Measurements from ENCODE around the gene NMNAT2. TPM values are rescaled to one million over a fixed set of nuclear protein-coding genes. Genes with fewer than 3 reads are reported as not detected.

NMNAT2 gene
- total and polyA plus RNA-seq, 2 of the 4 experiments (the other 2 are of a cell fraction), result 0.36 to 2.4 TPM

- H3K4me2 ChIP-seq (ENCODE audit: low read depth, low read length), result no peak overlapping the region
- POLR2A ChIA-PET (ENCODE audit: unreplicated experiment), result no interaction called here
- no peak overlapping the region for H3K14ac ChIP-seq (replicated peaks; ENCODE audit: low read depth, low read length)
- H2AFZ ChIP-seq (replicated peaks; ENCODE audit: low read length, poor library complexity), result no peak overlapping the region
- no peak overlapping the region for H2BK20ac ChIP-seq (ENCODE audit: low read depth, low read length)
- no peaks in the 10 kb centered on the region for H3K36me3 ChIP-seq (ENCODE audit: control insufficient read depth, insufficient read depth, low read length)
- DNase-seq (no peak), ATAC-seq (ENCODE audit: low read depth) (no peak)
- H3K4me3 ChIP-seq (ENCODE audit: insufficient read depth, low read depth, low read length), result no peak overlapping the region
- no peak overlapping the region for H2BK120ac ChIP-seq (ENCODE audit: low read depth, low read length)
- TF ChIP-seq FOS (IDR thresholded peaks at IDR 0.05; ENCODE audit: low read depth, low read length) (no peak), POLR2A (IDR thresholded peaks at IDR 0.05; ENCODE audit: low read depth, low read length) (no peak), RCOR1 (IDR thresholded peaks at IDR 0.05; ENCODE audit: insufficient replicate concordance, low read length) (no peak), MXI1 (IDR thresholded peaks at IDR 0.05; ENCODE audit: borderline replicate concordance, low read depth, low read length) (no peak), SMC3 (IDR thresholded peaks at IDR 0.05; ENCODE audit: low read depth, low read length) (no peak), CEBPB (IDR thresholded peaks at IDR 0.05; ENCODE audit: low read depth, low read length) (no peak), MAFK (IDR thresholded peaks at IDR 0.05; ENCODE audit: low read depth, low read length) (no peak), USF2 (IDR thresholded peaks at IDR 0.05; ENCODE audit: low read depth, low read length) (no peak), CHD1 (IDR thresholded peaks at IDR 0.05; ENCODE audit: low read depth, low read length) (no peak), MAZ (IDR thresholded peaks at IDR 0.05; ENCODE audit: borderline replicate concordance, low read depth, low read length) (no peak), NFE2L2 (IDR thresholded peaks at IDR 0.05; ENCODE audit: low read depth, low read length) (no peak), BHLHE40 (IDR thresholded peaks at IDR 0.05; ENCODE audit: low read depth, low read length) (no peak), CTCF (conservative IDR thresholded peaks at IDR 0.05; ENCODE audit: low read depth, low read length) (no peak), RAD21 (IDR thresholded peaks at IDR 0.05; ENCODE audit: low read length) (no peak), ELK1 (IDR thresholded peaks at IDR 0.05; ENCODE audit: borderline replicate concordance, low read depth, low read length) (no peak), RFX5 (IDR thresholded peaks at IDR 0.05; ENCODE audit: low read depth, low read length) (no peak)
- H3K27me3 ChIP-seq (ENCODE audit: control insufficient read depth, insufficient read depth, low read length), result peaks cover 6% of the 10 kb centered on the region; the same call in 1 of the 2 replicates
- H3K56ac ChIP-seq (ENCODE audit: extremely low read depth, insufficient read depth, low read length), result no peak overlapping the region
- intact Hi-C loops (cut with micrococcal nuclease), result loop anchor here (5.0 kb wide), 1 partner anchor 38 kb away; no protein-coding TSS in a partner anchor
- no TSS peak for BruUV-seq (replicated peaks)
- H2BK15ac ChIP-seq (ENCODE audit: low read depth, low read length), result no peak overlapping the region
- H3K9ac ChIP-seq (ENCODE audit: low read depth, low read length), result no peak overlapping the region
- no peak overlapping the region for H2AK9ac ChIP-seq (replicated peaks; ENCODE audit: low read depth, low read length, poor library complexity)
- no peak overlapping the region for H4K5ac ChIP-seq (ENCODE audit: low read depth, low read length)
- H4K20me1 ChIP-seq (ENCODE audit: insufficient read depth, low read length), result no peaks in the 10 kb centered on the region
- CTCF ChIA-PET, result no interaction called here
- H3K18ac ChIP-seq (ENCODE audit: low read depth, low read length), result no peak overlapping the region
- H3K79me1 ChIP-seq (ENCODE audit: low read depth in 1 of 2, low read length in 2 of 2), result no peaks in the 10 kb centered on the region
- H3K4ac ChIP-seq (ENCODE audit: low read depth, low read length), result no peak overlapping the region
- in situ Hi-C loops (cut with MboI; ENCODE audit: low sequenced_read_pairs), result no loop called here
- H2AK5ac ChIP-seq (ENCODE audit: low read depth, low read length), result no peak overlapping the region
- H3K9me3 ChIP-seq (ENCODE audit: control insufficient read depth, insufficient read depth, low read length), result no peaks in the 10 kb centered on the region
- peaks cover 3% of the 10 kb centered on the region; the same call in 1 of the 2 replicates for H3K9me1 ChIP-seq (ENCODE audit: insufficient read depth, low read length)
- H4K8ac ChIP-seq (ENCODE audit: low read depth in 2 of 2, low read length in 2 of 2), result no peak overlapping the region
- dilution Hi-C loops (cut with HindIII; ENCODE audit: low sequenced_read_pairs, unreplicated experiment), result no loop called here
- no peak overlapping the region for H3K23ac ChIP-seq (ENCODE audit: low read depth, low read length)
- H3K27ac ChIP-seq (ENCODE audit: insufficient read depth, low read length), result no peak overlapping the region
- H4K91ac ChIP-seq (ENCODE audit: insufficient read depth, low read depth, low read length), result no peak overlapping the region
- no peak overlapping the region for H2BK5ac ChIP-seq (ENCODE audit: low read depth, low read length, poor library complexity, severe bottlenecking)
- WGBS, 2 experiments (ENCODE audit: extremely low coverage in 2 of 2, insufficient read length in 1 of 2), result 88% methylated on average over 6 of the region's 13 CpGs; no CpG with 5 or more reads in 1 of the 2 experiments
- peaks cover 4% of the 10 kb centered on the region for H3K4me1 ChIP-seq (ENCODE audit: control insufficient read depth, insufficient read depth, low read length)
Observed at GRCh38 chr1:183215076-183215720, 203.0 kb downstream of the NMNAT2 start.

Measured in IMR-90 (cell line).